Mesenchymal stem cell (in vitro differentiated cells and primary cell): Measurements from ENCODE around the gene FILIP1L.
A peak's percentile ranks its signal among the peaks of the same experiment; 100 is the strongest.

Experiments
- DNase-seq: peaks from one replicate; pipeline ENCODE4 v3.0.0-alpha.2; 2013
- H2AFZ ChIP-seq: one replicate; pipeline ENCODE4 v1.6.1; 2013; ENCODE audit warnings: low read depth, mild to moderate bottlenecking, control low read depth, inconsistent platforms, low read length, moderate library complexity
- H2AK5ac ChIP-seq: 2 replicates; pipeline ENCODE4 v1.6.1; 2013; ENCODE audit warnings: low read length, moderate library complexity, mild to moderate bottlenecking, inconsistent platforms; ENCODE audit not compliant: severe bottlenecking
- H2BK120ac ChIP-seq: one replicate; pipeline ENCODE4 v1.6.1; 2013; ENCODE audit warnings: low read depth, mild to moderate bottlenecking, inconsistent platforms, low read length, moderate library complexity
- H2BK12ac ChIP-seq, 2 experiments: one replicate each; pipeline ENCODE4 v1.6.1; 2013; ENCODE audit warnings: inconsistent platforms in 2 of 2, low read length in 2 of 2, mild to moderate bottlenecking in 2 of 2, moderate library complexity in 2 of 2, control low read depth in 1 of 2
- H2BK15ac ChIP-seq: one replicate; pipeline ENCODE4 v1.6.1; 2013; ENCODE audit warnings: mild to moderate bottlenecking, low read depth, inconsistent platforms; ENCODE audit not compliant: poor library complexity, severe bottlenecking
- H2BK5ac ChIP-seq: 2 replicates; pipeline ENCODE4 v1.6.1; 2013; ENCODE audit warnings: low read depth, mild to moderate bottlenecking, low read length, control low read depth, inconsistent platforms; ENCODE audit not compliant: poor library complexity, severe bottlenecking
- H3K14ac ChIP-seq, 2 experiments: one replicate each; pipeline ENCODE4 v1.6.1; 2013; ENCODE audit warnings: inconsistent platforms in 2 of 2, low read length in 2 of 2, control low read depth in 1 of 2, mild to moderate bottlenecking in 1 of 2, moderate library complexity in 1 of 2
- H3K18ac ChIP-seq, 2 experiments: one replicate each; pipeline ENCODE4 v1.6.1; 2013; ENCODE audit warnings: inconsistent platforms in 2 of 2, low read length in 2 of 2, control low read depth in 1 of 2, low read depth in 1 of 2, mild to moderate bottlenecking in 1 of 2
- H3K23ac ChIP-seq, 2 experiments: one replicate each; pipeline ENCODE4 v1.6.1; 2013; ENCODE audit warnings: inconsistent platforms in 2 of 2, low read length in 2 of 2, mild to moderate bottlenecking in 2 of 2, moderate library complexity in 2 of 2, control low read depth in 1 of 2
- H3K27ac ChIP-seq: 2 replicates; pipeline ENCODE4 v1.5.1; 2013; ENCODE audit warnings: mild to moderate bottlenecking, moderate library complexity, low read length, control low read depth, inconsistent platforms; ENCODE audit not compliant: poor library complexity, severe bottlenecking
- H3K27me3 ChIP-seq, 2 experiments: 2 replicates each; pipeline versions ENCODE4 v1.6.1 to v1.7.0; 2013; ENCODE audit warnings: low read length in 2 of 2, mild to moderate bottlenecking in 2 of 2, moderate library complexity in 2 of 2, control low read depth in 1 of 2, inconsistent platforms in 1 of 2; ENCODE audit not compliant: control insufficient read depth in 1 of 2, insufficient read depth in 1 of 2
- H3K36me3 ChIP-seq, 2 experiments: 2 replicates each; pipeline versions ENCODE4 v1.6.1 to v1.7.0; 2013; ENCODE audit warnings: low read length in 2 of 2, control low read depth in 1 of 2, inconsistent platforms in 1 of 2, low read depth in 1 of 2, mild to moderate bottlenecking in 1 of 2; ENCODE audit not compliant: insufficient read depth in 2 of 2, control insufficient read depth in 1 of 2
- H3K4ac ChIP-seq, 2 experiments: one replicate each; pipeline ENCODE4 v1.6.1; 2013; ENCODE audit warnings: inconsistent platforms in 2 of 2, low read length in 2 of 2, mild to moderate bottlenecking in 2 of 2, moderate library complexity in 2 of 2, control low read depth in 1 of 2, low read depth in 1 of 2
- H3K4me1 ChIP-seq: 2 replicates; pipeline ENCODE4 v1.6.1; 2013; ENCODE audit warnings: low read depth, low read length, control low read depth; ENCODE audit not compliant: control insufficient read depth, insufficient read depth
- H3K4me2 ChIP-seq: 2 replicates; pipeline ENCODE4 v1.6.1; 2013; ENCODE audit warnings: low read length, mild to moderate bottlenecking, inconsistent platforms; ENCODE audit not compliant: poor library complexity, severe bottlenecking
- H3K4me3 ChIP-seq, 2 experiments: 2 replicates each; pipeline versions ENCODE4 v1.5.1 to v1.7.0; 2013; ENCODE audit warnings: low read length in 2 of 2, mild to moderate bottlenecking in 2 of 2, control low read depth in 1 of 2, low read depth in 1 of 2; ENCODE audit not compliant: insufficient read depth in 1 of 2
- H3K79me1 ChIP-seq: replicated peaks from 2 replicates; pipeline ENCODE4 v1.6.1; 2013; ENCODE audit warnings: mild to moderate bottlenecking, control low read depth, low read length, inconsistent platforms; ENCODE audit not compliant: poor library complexity, severe bottlenecking
- H3K9ac ChIP-seq: 2 replicates; pipeline ENCODE4 v1.7.0; 2013; ENCODE audit warnings: mild to moderate bottlenecking, low read length, moderate library complexity
- H3K9me3 ChIP-seq: 2 replicates; pipeline ENCODE4 v1.7.0; 2013; ENCODE audit warnings: mild to moderate bottlenecking, low read length; ENCODE audit not compliant: control insufficient read depth
- H4K8ac ChIP-seq: one replicate; pipeline ENCODE4 v1.6.1; 2013; ENCODE audit warnings: inconsistent platforms, mild to moderate bottlenecking, low read length, moderate library complexity
- H4K91ac ChIP-seq: one replicate; pipeline ENCODE4 v1.6.1; 2013; ENCODE audit warnings: mild to moderate bottlenecking, low read length, inconsistent platforms
- WGBS: methylation state at CpG from one replicate; pipeline ENCODE4 v1.1.7; 2013; ENCODE audit warnings: mixed read lengths; 5-methylcytosine and 5-hydroxymethylcytosine counted together

Gene FILIP1L

GRCh38 chr3:100084100-100084806 lies 30.0 kb downstream of the FILIP1L start:
- H3K9ac ChIP-seq = no peak overlapping the region
- H3K27me3 ChIP-seq = no peaks in the 10 kb centered on the region
- H3K4ac ChIP-seq = no peak overlapping the region
- no peak for DNase-seq
- no peak overlapping the region for H3K23ac ChIP-seq
- no peak overlapping the region for H3K4me2 ChIP-seq
- H3K4me3 ChIP-seq = no peak overlapping the region
- H2BK120ac ChIP-seq = no peak overlapping the region
- H2BK5ac ChIP-seq = no peak overlapping the region
- H2BK15ac ChIP-seq = no peak overlapping the region
- H2AK5ac ChIP-seq = no peak overlapping the region
- no peak overlapping the region for H4K91ac ChIP-seq
- H3K18ac ChIP-seq = no peak overlapping the region
- H2AFZ ChIP-seq = no peak overlapping the region
- peaks cover 1% of the 10 kb centered on the region for H3K79me1 ChIP-seq
- H3K4me1 ChIP-seq = no peaks in the 10 kb centered on the region
- 98% methylated on average over 3 of the region's 7 CpGs for WGBS
- H3K14ac ChIP-seq = no peak overlapping the region
- H2BK12ac ChIP-seq = no peak overlapping the region
- H3K27ac ChIP-seq = no peak overlapping the region
- H3K9me3 ChIP-seq = no peaks in the 10 kb centered on the region
- H3K36me3 ChIP-seq = no peaks in the 10 kb centered on the region
- no peak overlapping the region for H4K8ac ChIP-seq

GRCh38 chr3:100083209-100083608 lies 31.1 kb downstream of the FILIP1L start:
- Histone ChIP-seq H3K9me3 (no peaks in the 10 kb centered on the region), H3K14ac (no peak overlapping the region), H2AK5ac (no peak overlapping the region), H4K8ac (no peak overlapping the region), H3K18ac (no peak overlapping the region), H3K79me1 (peaks cover 1% of the 10 kb centered on the region), H3K4ac (peak overlapping the region in 1 of 2 experiments; percentile 69), H2AFZ (no peak overlapping the region), H3K9ac (no peak overlapping the region), H3K36me3 (no peaks in the 10 kb centered on the region), H3K4me3 (no peak overlapping the region), H3K27me3 (no peaks in the 10 kb centered on the region), H3K23ac (no peak overlapping the region), H2BK120ac (peak overlapping the region; percentile 89), H4K91ac (no peak overlapping the region), H2BK5ac (no peak overlapping the region), H3K4me1 (no peaks in the 10 kb centered on the region), H3K4me2 (no peak overlapping the region), H3K27ac (no peak overlapping the region), H2BK15ac (no peak overlapping the region), H2BK12ac (peak overlapping the region in 1 of 2 experiments; percentile 39)
- no peak for DNase-seq
- over 99% methylated on average over 5 of the region's 6 CpGs for WGBS

DNA sequence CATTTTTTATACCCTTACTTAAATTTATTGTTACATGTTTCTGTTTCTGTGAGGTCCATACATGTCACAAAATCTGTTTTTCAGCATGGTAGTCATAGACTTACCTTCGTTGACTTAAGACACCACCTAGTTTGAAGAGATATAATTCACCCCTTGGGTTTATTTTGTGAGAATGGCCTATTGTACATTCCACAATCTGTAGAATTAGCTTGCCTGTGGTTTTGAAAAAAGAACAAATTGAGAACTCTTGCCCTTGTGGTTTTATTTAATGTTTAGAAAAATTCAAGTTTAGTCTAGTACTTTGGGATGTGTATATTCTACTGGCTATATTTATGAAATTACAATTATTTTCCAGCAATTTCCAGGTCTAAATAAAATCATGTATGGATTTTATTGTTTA lies 31.6 kb downstream of the FILIP1L start:
- Histone ChIP-seq H3K14ac (no peak overlapping the region), H4K8ac (no peak overlapping the region), H2BK12ac (no peak overlapping the region), H2BK5ac (no peak overlapping the region), H3K27me3 (no peaks in the 10 kb centered on the region), H3K27ac (no peak overlapping the region), H3K79me1 (peaks cover 1% of the 10 kb centered on the region), H4K91ac (no peak overlapping the region), H3K9me3 (no peaks in the 10 kb centered on the region), H2AK5ac (no peak overlapping the region), H3K36me3 (no peaks in the 10 kb centered on the region), H2BK15ac (no peak overlapping the region), H3K4me3 (no peak overlapping the region), H3K18ac (no peak overlapping the region), H2BK120ac (no peak overlapping the region), H3K4ac (no peak overlapping the region), H3K9ac (no peak overlapping the region), H3K4me1 (no peaks in the 10 kb centered on the region), H3K23ac (no peak overlapping the region), H3K4me2 (no peak overlapping the region), H2AFZ (no peak overlapping the region)
- no peak for DNase-seq
- no CpG with 5 or more reads among the region's 1 CpG for WGBS

GRCh38 chr3:100081986-100082692 lies 32.2 kb downstream of the FILIP1L start:
- H3K36me3 ChIP-seq = no peaks in the 10 kb centered on the region
- no peak overlapping the region for H2AFZ ChIP-seq
- H2BK15ac ChIP-seq = no peak overlapping the region
- H2BK120ac ChIP-seq = no peak overlapping the region
- H4K91ac ChIP-seq = no peak overlapping the region
- no peaks in the 10 kb centered on the region for H3K9me3 ChIP-seq
- H3K27me3 ChIP-seq = no peaks in the 10 kb centered on the region
- no peak overlapping the region for H3K9ac ChIP-seq
- WGBS = 81% methylated on average over 1 of the region's 2 CpGs
- peak overlapping the region in 1 of 2 experiments; percentile 54 for H2BK12ac ChIP-seq
- H3K4ac ChIP-seq = no peak overlapping the region
- H3K4me2 ChIP-seq = no peak overlapping the region
- H4K8ac ChIP-seq = no peak overlapping the region
- no peak overlapping the region for H3K23ac ChIP-seq
- H3K4me1 ChIP-seq = peaks cover 1% of the 10 kb centered on the region
- no peak overlapping the region for H3K4me3 ChIP-seq
- no peak overlapping the region for H2AK5ac ChIP-seq
- H3K14ac ChIP-seq = no peak overlapping the region
- no peak overlapping the region for H2BK5ac ChIP-seq
- H3K27ac ChIP-seq = no peak overlapping the region
- peaks cover 1% of the 10 kb centered on the region for H3K79me1 ChIP-seq
- H3K18ac ChIP-seq = peak overlapping the region in 1 of 2 experiments; percentile 76
- DNase-seq = no peak
